ENCODE data around the gene PTBP1. TPM values are rescaled to one million over a fixed set of nuclear protein-coding genes. Genes with fewer than 3 reads are reported as not detected.

PTBP1 gene
- total RNA-seq, 2 donors from 2014 or later = 49.4 to 73.9 TPM

GRCh38 chr19:797528-798414 is 519 bp downstream of the PTBP1 start:
- peaks cover 28% of the 10 kb centered on the region for H3K36me3 ChIP-seq
- H3K4me1 ChIP-seq = peaks cover 3 to 61% of the 10 kb centered on the region in 2 donors
- peak; percentile 88 for DNase-seq (ENCODE audit: low spot score)
- no peak for TF ChIP-seq CTCF (IDR thresholded peaks at IDR 0.05)
- no peaks in the 10 kb centered on the region for H3K27me3 ChIP-seq
- H3K9me3 ChIP-seq = no peaks in the 10 kb centered on the region
- peak overlapping the region; percentile 90 to 96 for H3K27ac ChIP-seq
- H3K4me3 ChIP-seq = peak overlapping the region; percentile 97 to 99

GRCh38 chr19:798415-799075 is 1.3 kb downstream of the PTBP1 start:
- peak overlapping the region; percentile 89 to 96 for H3K27ac ChIP-seq
- H3K36me3 ChIP-seq = peaks cover 33% of the 10 kb centered on the region
- H3K9me3 ChIP-seq = no peaks in the 10 kb centered on the region
- H3K27me3 ChIP-seq = no peaks in the 10 kb centered on the region
- H3K4me3 ChIP-seq = peak overlapping the region; percentile 97 to 99
- no peak for DNase-seq (ENCODE audit: low spot score)
- peaks cover 3 to 66% of the 10 kb centered on the region in 2 donors for H3K4me1 ChIP-seq
- TF ChIP-seq CTCF (IDR thresholded peaks at IDR 0.05) = no peak

GRCh38 chr19:799076-799881 is 2.0 kb downstream of the PTBP1 start:
- Histone ChIP-seq H3K27ac (peak overlapping the region; percentile 89 to 96), H3K27me3 (no peaks in the 10 kb centered on the region), H3K4me1 (peaks cover 3 to 66% of the 10 kb centered on the region in 2 donors), H3K36me3 (peaks cover 41% of the 10 kb centered on the region), H3K4me3 (peak overlapping the region; percentile 97 to 99), H3K9me3 (no peaks in the 10 kb centered on the region)
- no peak for TF ChIP-seq CTCF (IDR thresholded peaks at IDR 0.05)
- DNase-seq (ENCODE audit: low spot score) = no peak

- peaks cover 53% of the 10 kb centered on the region for H3K36me3 ChIP-seq
- H3K27ac ChIP-seq = peak overlapping the region; percentile 65 to 70
- no peaks in the 10 kb centered on the region for H3K27me3 ChIP-seq
- TF ChIP-seq CTCF (IDR thresholded peaks at IDR 0.05) = no peak
- H3K4me1 ChIP-seq = peaks cover 3 to 61% of the 10 kb centered on the region in 2 donors
- H3K9me3 ChIP-seq = no peaks in the 10 kb centered on the region
- no peak for DNase-seq (ENCODE audit: low spot score)
- peak overlapping the region; percentile 4 to 99 for H3K4me3 ChIP-seq
These were observed 3.2 kb downstream of the PTBP1 start for GRCh38 chr19:800360-801029.

Data from right atrium auricular region (tissue), 2 donors.